Measurements from ENCODE around the gene PTPRE. TPM values are rescaled to one million over a fixed set of nuclear protein-coding genes. Genes with fewer than 3 reads are reported as not detected.

PTPRE gene
- total RNA-seq, 5 donors from 2014 or later (not counting 1 experiment from before 2014, with no cell fraction given) = 23.2 to 69.2 (median 32.2) TPM

GRCh38 chr10:127992376-127992775 lies 85.5 kb downstream of the PTPRE start:
- Histone ChIP-seq H3K4me1 (ENCODE audit: control insufficient read depth in 1 of 2, extremely low read depth in 1 of 2, insufficient read depth in 2 of 2, low read length in 2 of 2) (peaks cover 0 to 14% of the 10 kb centered on the region in 2 experiments), H3K9me3 (no peaks in the 10 kb centered on the region), H3K4me3 (ENCODE audit: control insufficient read depth in 1 of 2, extremely low read depth in 1 of 2, low read length in 1 of 2) (no peak overlapping the region), H3K36me3 (ENCODE audit: control insufficient read depth in 2 of 2, extremely low read depth in 1 of 2, insufficient read depth in 1 of 2, low read length in 1 of 2) (no peaks in the 10 kb centered on the region), H3K27me3 (replicated peaks in 1 of 2; ENCODE audit: control insufficient read depth in 2 of 2, extremely low read depth in 1 of 2, insufficient read depth in 2 of 2, low read length in 1 of 2) (peaks cover 0 to 3% of the 10 kb centered on the region in 2 experiments), H3K27ac (ENCODE audit: low read length) (no peak overlapping the region)
- no peak overlapping the region for H3K4me3 Mint-ChIP-seq
- no peaks in the 10 kb centered on the region for H3K9me3 Mint-ChIP-seq
- ChIA-PET POLR2A (no interaction called here), CTCF (no interaction called here)
- H3K27me3 Mint-ChIP-seq = peaks cover 0 to 3% of the 10 kb centered on the region in 2 donors
- H3K27ac Mint-ChIP-seq = no peak overlapping the region
- 67% methylated on average over 7 of the region's 8 CpGs for WGBS (ENCODE audit: insufficient coverage)
- no peaks in the 10 kb centered on the region for H3K36me3 Mint-ChIP-seq
- DNase-seq = no peak
- no peak for ATAC-seq (replicated peaks in 1 of 4)
- peaks cover 11 to 26% (median 24%) of the 10 kb centered on the region in 3 donors for H3K4me1 Mint-ChIP-seq

GRCh38 chr10:127993056-127993690 lies 86.3 kb downstream of the PTPRE start:
- Histone ChIP-seq H3K4me1 (ENCODE audit: control insufficient read depth in 1 of 2, extremely low read depth in 1 of 2, insufficient read depth in 2 of 2, low read length in 2 of 2) (peaks cover 0 to 14% of the 10 kb centered on the region in 2 experiments), H3K36me3 (ENCODE audit: control insufficient read depth in 2 of 2, extremely low read depth in 1 of 2, insufficient read depth in 1 of 2, low read length in 1 of 2) (no peaks in the 10 kb centered on the region), H3K4me3 (ENCODE audit: control insufficient read depth in 1 of 2, extremely low read depth in 1 of 2, low read length in 1 of 2) (no peak overlapping the region), H3K9me3 (no peaks in the 10 kb centered on the region), H3K27me3 (replicated peaks in 1 of 2; ENCODE audit: control insufficient read depth in 2 of 2, extremely low read depth in 1 of 2, insufficient read depth in 2 of 2, low read length in 1 of 2) (peaks cover 0 to 5% of the 10 kb centered on the region in 2 experiments), H3K27ac (ENCODE audit: low read length) (no peak overlapping the region)
- Mint-ChIP-seq H3K27me3 (peaks cover 0 to 7% of the 10 kb centered on the region in 2 donors), H3K4me3 (no peak overlapping the region), H3K36me3 (no peaks in the 10 kb centered on the region), H3K4me1 (peaks cover 11 to 26% (median 24%) of the 10 kb centered on the region in 3 donors), H3K9me3 (no peaks in the 10 kb centered on the region), H3K27ac (no peak overlapping the region)
- ATAC-seq (replicated peaks in 1 of 4) = no peak
- ChIA-PET POLR2A (no interaction called here), CTCF (no interaction called here)
- DNase-seq = no peak
- WGBS (ENCODE audit: insufficient coverage) = 92% methylated on average over 5 of the region's 12 CpGs

DNA sequence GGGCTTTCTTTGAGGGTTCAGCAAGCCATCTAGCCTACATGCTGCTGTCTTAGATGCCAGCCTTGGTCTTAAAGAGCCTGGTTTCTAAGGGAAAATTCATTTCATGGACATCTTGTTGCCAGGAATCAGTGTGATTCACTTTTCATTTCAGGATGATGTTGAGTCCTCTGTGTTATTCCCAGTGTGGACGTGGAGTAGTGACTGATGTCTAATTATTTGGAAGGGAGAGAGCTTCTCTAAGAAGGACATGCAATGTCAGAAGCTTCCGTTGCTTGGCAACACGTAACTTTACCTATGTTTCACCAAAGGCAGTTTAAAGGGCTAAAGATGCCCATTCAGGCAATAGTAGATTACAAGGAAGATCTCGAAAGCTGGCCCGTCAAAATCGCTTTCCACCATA lies 89.0 kb downstream of the PTPRE start:
- no peaks in the 10 kb centered on the region for H3K9me3 Mint-ChIP-seq
- H3K9me3 ChIP-seq = no peaks in the 10 kb centered on the region
- CTCF ChIA-PET = interaction anchor here in 1 of 2 donors (0.8 kb wide), 1 partner anchor 73 kb away, joined by 3 read pairs; no protein-coding TSS in a partner anchor
- no peaks in the 10 kb centered on the region for H3K36me3 Mint-ChIP-seq
- no peak overlapping the region for H3K4me3 Mint-ChIP-seq
- H3K27me3 Mint-ChIP-seq = peaks cover 9 to 17% of the 10 kb centered on the region in 2 donors
- WGBS (ENCODE audit: insufficient coverage) = no CpG with 5 or more reads among the region's 6 CpGs
- POLR2A ChIA-PET = no interaction called here
- H3K27me3 ChIP-seq (replicated peaks in 1 of 2; ENCODE audit: control insufficient read depth in 2 of 2, extremely low read depth in 1 of 2, insufficient read depth in 2 of 2, low read length in 1 of 2) = peaks cover 0 to 12% of the 10 kb centered on the region in 2 experiments
- H3K27ac Mint-ChIP-seq = no peak overlapping the region
- no peak overlapping the region for H3K4me3 ChIP-seq (ENCODE audit: control insufficient read depth in 1 of 2, extremely low read depth in 1 of 2, low read length in 1 of 2)
- no peaks in the 10 kb centered on the region for H3K36me3 ChIP-seq (ENCODE audit: control insufficient read depth in 2 of 2, extremely low read depth in 1 of 2, insufficient read depth in 1 of 2, low read length in 1 of 2)
- peaks cover 5 to 11% (median 10%) of the 10 kb centered on the region in 3 donors for H3K4me1 Mint-ChIP-seq
- no peak overlapping the region for H3K27ac ChIP-seq (ENCODE audit: low read length)
- DNase-seq (no peak), ATAC-seq (replicated peaks in 1 of 4) (no peak)
- peaks cover 0 to 9% of the 10 kb centered on the region in 2 experiments for H3K4me1 ChIP-seq (ENCODE audit: control insufficient read depth in 1 of 2, extremely low read depth in 1 of 2, insufficient read depth in 2 of 2, low read length in 2 of 2)

GRCh38 chr10:127996586-127996985 lies 89.7 kb downstream of the PTPRE start:
- no peaks in the 10 kb centered on the region for H3K9me3 ChIP-seq
- WGBS (ENCODE audit: insufficient coverage) = 93% methylated on average over 3 of the region's 5 CpGs
- Mint-ChIP-seq H3K4me1 (peaks cover 0 to 5% (median 4%) of the 10 kb centered on the region in 3 donors), H3K36me3 (no peaks in the 10 kb centered on the region), H3K27me3 (peaks cover 11 to 19% of the 10 kb centered on the region in 2 donors), H3K9me3 (no peaks in the 10 kb centered on the region), H3K4me3 (no peak overlapping the region), H3K27ac (no peak overlapping the region)
- no peak overlapping the region for H3K27ac ChIP-seq (ENCODE audit: low read length)
- CTCF ChIA-PET = interaction anchor here in 1 of 2 donors (0.8 kb wide), 1 partner anchor 73 kb away, joined by 3 read pairs; no protein-coding TSS in a partner anchor
- peaks cover 0 to 15% of the 10 kb centered on the region in 2 experiments for H3K27me3 ChIP-seq (replicated peaks in 1 of 2; ENCODE audit: control insufficient read depth in 2 of 2, extremely low read depth in 1 of 2, insufficient read depth in 2 of 2, low read length in 1 of 2)
- H3K4me3 ChIP-seq (ENCODE audit: control insufficient read depth in 1 of 2, extremely low read depth in 1 of 2, low read length in 1 of 2) = no peak overlapping the region
- no peak for ATAC-seq (replicated peaks in 1 of 4)
- no peak for DNase-seq
- H3K36me3 ChIP-seq (ENCODE audit: control insufficient read depth in 2 of 2, extremely low read depth in 1 of 2, insufficient read depth in 1 of 2, low read length in 1 of 2) = no peaks in the 10 kb centered on the region
- peaks cover 0 to 5% of the 10 kb centered on the region in 2 experiments for H3K4me1 ChIP-seq (ENCODE audit: control insufficient read depth in 1 of 2, extremely low read depth in 1 of 2, insufficient read depth in 2 of 2, low read length in 2 of 2)
- POLR2A ChIA-PET = no interaction called here

GRCh38 chr10:127997271-127997670 lies 90.4 kb downstream of the PTPRE start:
- ATAC-seq (replicated peaks in 1 of 4) = no peak
- ChIA-PET CTCF (no interaction called here), POLR2A (no interaction called here)
- no peaks in the 10 kb centered on the region for H3K9me3 ChIP-seq
- WGBS (ENCODE audit: insufficient coverage) = 64% methylated on average over 1 of the region's 4 CpGs
- no peak for DNase-seq
- no peak overlapping the region for H3K27ac ChIP-seq (ENCODE audit: low read length)
- H3K36me3 Mint-ChIP-seq = no peaks in the 10 kb centered on the region
- H3K9me3 Mint-ChIP-seq = no peaks in the 10 kb centered on the region
- H3K27me3 Mint-ChIP-seq = peaks cover 14 to 25% of the 10 kb centered on the region in 2 donors
- H3K27me3 ChIP-seq (replicated peaks in 1 of 2; ENCODE audit: control insufficient read depth in 2 of 2, extremely low read depth in 1 of 2, insufficient read depth in 2 of 2, low read length in 1 of 2) = peaks cover 0 to 16% of the 10 kb centered on the region in 2 experiments
- no peak overlapping the region for H3K4me3 ChIP-seq (ENCODE audit: control insufficient read depth in 1 of 2, extremely low read depth in 1 of 2, low read length in 1 of 2)
- no peaks in the 10 kb centered on the region for H3K4me1 ChIP-seq (ENCODE audit: control insufficient read depth in 1 of 2, extremely low read depth in 1 of 2, insufficient read depth in 2 of 2, low read length in 2 of 2)
- H3K27ac Mint-ChIP-seq = no peak overlapping the region
- no peak overlapping the region for H3K4me3 Mint-ChIP-seq
- H3K4me1 Mint-ChIP-seq = no peaks in the 10 kb centered on the region
- H3K36me3 ChIP-seq (ENCODE audit: control insufficient read depth in 2 of 2, extremely low read depth in 1 of 2, insufficient read depth in 1 of 2, low read length in 1 of 2) = no peaks in the 10 kb centered on the region

DNA sequence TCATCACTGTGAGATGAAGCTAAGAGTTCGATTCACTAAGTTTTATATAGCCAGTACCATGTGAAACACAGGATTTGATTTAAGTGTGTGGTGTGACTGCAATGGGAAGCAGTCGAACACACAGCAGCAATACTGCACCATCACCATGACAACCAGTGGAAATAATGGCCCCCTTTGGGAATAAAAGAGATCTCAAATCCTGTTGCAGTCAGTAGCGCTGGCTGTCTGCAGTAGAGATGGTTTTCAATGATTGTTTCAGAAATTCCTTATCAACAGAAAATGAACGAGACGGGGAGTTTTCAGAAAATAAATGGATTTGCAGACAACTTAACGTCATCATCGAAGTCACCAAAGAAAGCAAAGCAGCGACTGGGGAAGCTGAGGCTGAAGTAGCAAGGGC lies 91.0 kb downstream of the PTPRE start:
- 94% methylated on average over 5 of the region's 8 CpGs for WGBS (ENCODE audit: insufficient coverage)
- Mint-ChIP-seq H3K27ac (no peak overlapping the region), H3K4me3 (no peak overlapping the region), H3K9me3 (no peaks in the 10 kb centered on the region), H3K36me3 (no peaks in the 10 kb centered on the region), H3K4me1 (no peaks in the 10 kb centered on the region), H3K27me3 (peaks cover 15 to 26% of the 10 kb centered on the region in 2 donors)
- ChIA-PET CTCF (no interaction called here), POLR2A (no interaction called here)
- no peaks in the 10 kb centered on the region for H3K9me3 ChIP-seq
- no peak overlapping the region for H3K4me3 ChIP-seq (ENCODE audit: control insufficient read depth in 1 of 2, extremely low read depth in 1 of 2, low read length in 1 of 2)
- H3K27ac ChIP-seq (ENCODE audit: low read length) = no peak overlapping the region
- no peaks in the 10 kb centered on the region for H3K36me3 ChIP-seq (ENCODE audit: control insufficient read depth in 2 of 2, extremely low read depth in 1 of 2, insufficient read depth in 1 of 2, low read length in 1 of 2)
- no peaks in the 10 kb centered on the region for H3K4me1 ChIP-seq (ENCODE audit: control insufficient read depth in 1 of 2, extremely low read depth in 1 of 2, insufficient read depth in 2 of 2, low read length in 2 of 2)
- peaks cover 0 to 19% of the 10 kb centered on the region in 2 experiments for H3K27me3 ChIP-seq (replicated peaks in 1 of 2; ENCODE audit: control insufficient read depth in 2 of 2, extremely low read depth in 1 of 2, insufficient read depth in 2 of 2, low read length in 1 of 2)
- ATAC-seq (replicated peaks in 1 of 4) (no peak), DNase-seq (no peak)
